HepG2 (cell line): ENCODE results near the gene RDH12. TPM values are rescaled to one million over a fixed set of nuclear protein-coding genes. Genes with fewer than 3 reads are reported as not detected.

Experiments
- ATRX ChIP-seq: sonication (generic); formaldehyde crosslinking; IDR thresholded peaks from 2 replicates; pipeline ENCODE4 v1.4.0; 2020; ENCODE audit warnings: missing genetic modification reagents, borderline replicate concordance
- FOSL1 ChIP-seq: sonication (generic); formaldehyde crosslinking; IDR thresholded peaks from 2 replicates; pipeline ENCODE4 v1.9.0; 2021; ENCODE audit warnings: missing genetic modification reagents, borderline replicate concordance
- GLI4 ChIP-seq: sonication (generic); formaldehyde crosslinking; IDR thresholded peaks from 2 replicates; pipeline ENCODE4 v1.5.1; 2020; ENCODE audit warnings: missing genetic modification reagents, mild to moderate bottlenecking, moderate library complexity, borderline replicate concordance
- HES4 ChIP-seq: sonication (generic); formaldehyde crosslinking; IDR thresholded peaks from 2 replicates; pipeline ENCODE4 v1.9.0; 2021; ENCODE audit warnings: mild to moderate bottlenecking, missing genetic modification reagents, borderline replicate concordance
- JUN ChIP-seq: sonication (generic); formaldehyde crosslinking; IDR thresholded peaks from 2 replicates; pipeline ENCODE4 v1.4.0; 2020; ENCODE audit warnings: mild to moderate bottlenecking, missing genetic modification reagents
- MED13 ChIP-seq: sonication (generic); formaldehyde crosslinking; IDR thresholded peaks from 2 replicates; pipeline ENCODE4 v1.5.0; 2020; ENCODE audit warnings: missing genetic modification reagents
- MTF1 ChIP-seq: sonication (generic); formaldehyde crosslinking; IDR thresholded peaks from 2 replicates; pipeline ENCODE4 v1.5.0; 2020; ENCODE audit warnings: missing genetic modification reagents
- NR2F6 ChIP-seq, 2 experiments: IDR thresholded peaks; 2 replicates each; pipeline ENCODE4 v1.6.1; 2016; ENCODE audit warnings: antibody characterized with exemption in 1 of 2, mild to moderate bottlenecking in 1 of 2
- PLRG1 ChIP-seq: fragments of 450-650 bp; conservative IDR thresholded peaks from 2 replicates; pipeline ENCODE4 v1.6.1; 2016
- RNF2 ChIP-seq: fragments of 450-650 bp; conservative IDR thresholded peaks from 2 replicates; pipeline ENCODE4 v1.6.1; 2016; ENCODE audit warnings: low read depth
- SIX4 ChIP-seq: sonication (generic); formaldehyde crosslinking; IDR thresholded peaks from 2 replicates; pipeline ENCODE4 v1.4.0; 2020; ENCODE audit warnings: missing genetic modification reagents
- SP1 ChIP-seq, 2 experiments: fragments of 450-650 bp in 1 of 2; sonication (generic) in 1 of 2; formaldehyde crosslinking in 1 of 2; IDR thresholded peaks; 2 replicates each; pipeline versions ENCODE4 v1.4.0 to v1.6.1; 2016 to 2020; ENCODE audit warnings: missing genetic modification reagents in 1 of 2
- ZIK1 ChIP-seq: sonication (generic); formaldehyde crosslinking; IDR thresholded peaks from 2 replicates; pipeline ENCODE4 v1.5.0; 2020; ENCODE audit warnings: mild to moderate bottlenecking, low read depth, missing genetic modification reagents, borderline replicate concordance
- ZNF274 ChIP-seq: sonication (generic); formaldehyde crosslinking; IDR thresholded peaks from 2 replicates; pipeline ENCODE4 v1.5.1; 2020; ENCODE audit warnings: mild to moderate bottlenecking, missing genetic modification reagents
- ZNF496 ChIP-seq: sonication (generic); formaldehyde crosslinking; IDR thresholded peaks from 2 replicates; pipeline ENCODE4 v1.8.1; 2023; ENCODE audit warnings: mild to moderate bottlenecking, moderate library complexity, missing genetic modification reagents; ENCODE audit not compliant: insufficient replicate concordance
- ZNF550 ChIP-seq: sonication (generic); formaldehyde crosslinking; IDR thresholded peaks from 2 replicates; pipeline ENCODE4 v1.4.0; 2020; ENCODE audit warnings: mild to moderate bottlenecking, missing genetic modification reagents, borderline replicate concordance
- ZNF652 ChIP-seq: IDR thresholded peaks from 2 replicates; pipeline ENCODE4 v1.6.1; 2016; ENCODE audit warnings: low read depth, borderline replicate concordance
- polyA plus RNA-seq, 8 experiments: library from polyadenylated mRNA; depleted of rRNA in 3 of 8; stranded (reverse) in 7 of 8; unstranded in 1 of 8; fragments of >200 nt; fragmentation: Illumina TruSeq in 4 of 8; extraction: Trizol in 4 of 8; gene quantifications; 2 replicates each; pipeline versions ENCODE4 v1.2.1 to v1.2.3, GENCODE V29; 2011 to 2016; ENCODE audit warnings: low read depth in 4 of 8, missing spikeins in 1 of 8, mixed read lengths in 1 of 8; ENCODE audit not compliant: insufficient read depth in 1 of 8
- total RNA-seq, 5 experiments: library from RNA; depleted of rRNA; stranded (reverse); fragments of >200 nt; fragmentation: Illumina TruSeq; extraction: Trizol; gene quantifications; 2 replicates each; pipeline ENCODE4 v1.2.3, GENCODE V29; 2016; ENCODE audit warnings: low read depth in 1 of 5
- TF ChIP-seq, protein P1 (sequence below): sonication (generic); formaldehyde crosslinking; conservative IDR thresholded peaks from 2 replicates; pipeline ENCODE4 v1.8.0; 2022; ENCODE audit warnings: missing genetic modification reagents
- TF ChIP-seq, protein P2 (sequence below): sonication (generic); formaldehyde crosslinking; IDR thresholded peaks from 2 replicates; pipeline ENCODE4 v1.5.1; 2020; ENCODE audit warnings: missing genetic modification reagents, mild to moderate bottlenecking, borderline replicate concordance
- TF ChIP-seq, protein P3 (sequence below): IDR thresholded peaks from 2 replicates; pipeline ENCODE4 v1.6.1; 2012; ENCODE audit warnings: low read depth, low read length, improper control_type of control experiment
- TF ChIP-seq, protein P4 (sequence below): sonication (generic); formaldehyde crosslinking; IDR thresholded peaks from 2 replicates; pipeline ENCODE4 v1.5.1; 2020; ENCODE audit warnings: missing genetic modification reagents, mild to moderate bottlenecking, borderline replicate concordance
- TF ChIP-seq, protein P5 (sequence below): sonication (generic); formaldehyde crosslinking; IDR thresholded peaks from 2 replicates; pipeline ENCODE4 v1.9.0; 2022; ENCODE audit warnings: missing genetic modification reagents, mild to moderate bottlenecking, borderline replicate concordance

Gene RDH12
- total and polyA plus RNA-seq, 2 of the 13 experiments (the other 11 are each of a cell fraction or from before 2014, with no cell fraction given): 1.6 to 2.1 TPM

DNA sequence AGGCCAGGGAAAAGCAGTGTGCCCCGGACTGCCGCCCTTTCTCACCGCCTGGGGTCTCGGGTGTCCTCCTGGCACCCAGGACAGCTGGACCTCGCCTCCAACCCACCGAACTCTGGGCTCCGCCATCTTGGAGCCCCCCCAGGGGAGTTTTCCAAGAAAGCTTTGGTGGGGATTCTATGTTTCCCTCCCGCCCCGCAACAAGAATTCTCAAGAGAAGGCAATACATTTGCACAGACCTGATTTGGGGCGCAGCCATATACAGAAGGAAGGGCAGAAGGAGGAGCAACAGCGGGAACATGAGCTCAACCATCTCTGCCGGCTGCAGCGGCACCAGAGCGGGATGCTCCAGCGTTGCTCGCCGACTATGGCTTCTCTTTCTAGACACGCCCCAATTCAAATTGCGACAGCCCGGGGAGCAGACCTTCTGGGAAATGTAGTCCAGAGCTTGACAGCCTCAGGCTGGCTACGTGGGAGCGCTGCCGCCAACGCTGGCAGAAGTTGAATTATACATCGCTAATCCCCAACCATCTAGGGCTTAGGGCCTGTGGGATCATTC is 6.2 kb upstream of the RDH12 start, which contains the start of gene RDH11 (continued):
- TF ChIP-seq, protein P1, sequence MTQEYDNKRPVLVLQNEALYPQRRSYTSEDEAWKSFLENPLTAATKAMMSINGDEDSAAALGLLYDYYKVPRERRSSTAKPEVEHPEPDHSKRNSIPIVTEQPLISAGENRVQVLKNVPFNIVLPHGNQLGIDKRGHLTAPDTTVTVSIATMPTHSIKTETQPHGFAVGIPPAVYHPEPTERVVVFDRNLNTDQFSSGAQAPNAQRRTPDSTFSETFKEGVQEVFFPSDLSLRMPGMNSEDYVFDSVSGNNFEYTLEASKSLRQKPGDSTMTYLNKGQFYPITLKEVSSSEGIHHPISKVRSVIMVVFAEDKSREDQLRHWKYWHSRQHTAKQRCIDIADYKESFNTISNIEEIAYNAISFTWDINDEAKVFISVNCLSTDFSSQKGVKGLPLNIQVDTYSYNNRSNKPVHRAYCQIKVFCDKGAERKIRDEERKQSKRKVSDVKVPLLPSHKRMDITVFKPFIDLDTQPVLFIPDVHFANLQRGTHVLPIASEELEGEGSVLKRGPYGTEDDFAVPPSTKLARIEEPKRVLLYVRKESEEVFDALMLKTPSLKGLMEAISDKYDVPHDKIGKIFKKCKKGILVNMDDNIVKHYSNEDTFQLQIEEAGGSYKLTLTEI: no peak
- TF ChIP-seq HES4: no peak
- TF ChIP-seq, protein P2, sequence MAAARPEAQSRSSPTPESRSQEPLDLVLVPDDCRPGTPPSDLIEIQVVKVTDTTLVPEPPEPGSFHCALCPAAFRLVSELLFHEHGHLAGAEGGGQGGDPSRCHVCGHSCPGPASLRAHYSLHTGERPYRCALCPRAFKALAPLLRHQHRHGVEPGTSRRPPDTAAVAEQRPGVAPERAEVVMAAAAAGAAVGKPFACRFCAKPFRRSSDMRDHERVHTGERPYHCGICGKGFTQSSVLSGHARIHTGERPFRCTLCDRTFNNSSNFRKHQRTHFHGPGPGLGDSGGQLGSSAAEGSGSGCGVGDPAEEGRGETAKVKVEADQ (CRISPR knock-in tag): no peak
- no peak for TF ChIP-seq PLRG1
- no peak for TF ChIP-seq SIX4
- TF ChIP-seq ZNF652 (CRISPR knock-in tag): no peak
- TF ChIP-seq, protein P3, sequence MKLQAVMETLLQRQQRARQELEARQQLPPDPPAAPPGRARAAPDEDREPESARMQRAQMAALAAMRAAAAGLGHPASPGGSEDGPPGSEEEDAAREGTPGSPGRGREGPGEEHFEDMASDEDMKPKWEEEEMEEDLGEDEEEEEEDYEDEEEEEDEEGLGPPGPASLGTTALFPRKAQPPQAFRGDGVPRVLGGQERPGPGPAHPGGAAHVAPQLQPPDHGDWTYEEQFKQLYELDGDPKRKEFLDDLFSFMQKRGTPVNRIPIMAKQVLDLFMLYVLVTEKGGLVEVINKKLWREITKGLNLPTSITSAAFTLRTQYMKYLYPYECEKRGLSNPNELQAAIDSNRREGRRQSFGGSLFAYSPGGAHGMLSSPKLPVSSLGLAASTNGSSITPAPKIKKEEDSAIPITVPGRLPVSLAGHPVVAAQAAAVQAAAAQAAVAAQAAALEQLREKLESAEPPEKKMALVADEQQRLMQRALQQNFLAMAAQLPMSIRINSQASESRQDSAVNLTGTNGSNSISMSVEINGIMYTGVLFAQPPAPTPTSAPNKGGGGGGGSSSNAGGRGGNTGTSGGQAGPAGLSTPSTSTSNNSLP: no peak
- TF ChIP-seq SP1 (IDR thresholded peaks at IDR 0.05): no peak
- TF ChIP-seq SP1 (CRISPR knock-in tag; IDR thresholded peaks at IDR 0.05): peak; percentile 74
- TF ChIP-seq MED13 (CRISPR knock-in tag): no peak
- TF ChIP-seq ZNF550: no peak
- TF ChIP-seq FOSL1 (CRISPR knock-in tag): no peak
- no peak for TF ChIP-seq GLI4 (CRISPR knock-in tag)
- no peak for TF ChIP-seq RNF2
- no peak for TF ChIP-seq ZNF496 (CRISPR knock-in tag)
- TF ChIP-seq NR2F6 (IDR thresholded peaks at IDR 0.05): no peak
- 0 out of 2 replicates have a peak, but pooled peaks have one; percentile 11 for TF ChIP-seq NR2F6 (CRISPR knock-in tag; IDR thresholded peaks at IDR 0.05)
- TF ChIP-seq, protein P4, sequence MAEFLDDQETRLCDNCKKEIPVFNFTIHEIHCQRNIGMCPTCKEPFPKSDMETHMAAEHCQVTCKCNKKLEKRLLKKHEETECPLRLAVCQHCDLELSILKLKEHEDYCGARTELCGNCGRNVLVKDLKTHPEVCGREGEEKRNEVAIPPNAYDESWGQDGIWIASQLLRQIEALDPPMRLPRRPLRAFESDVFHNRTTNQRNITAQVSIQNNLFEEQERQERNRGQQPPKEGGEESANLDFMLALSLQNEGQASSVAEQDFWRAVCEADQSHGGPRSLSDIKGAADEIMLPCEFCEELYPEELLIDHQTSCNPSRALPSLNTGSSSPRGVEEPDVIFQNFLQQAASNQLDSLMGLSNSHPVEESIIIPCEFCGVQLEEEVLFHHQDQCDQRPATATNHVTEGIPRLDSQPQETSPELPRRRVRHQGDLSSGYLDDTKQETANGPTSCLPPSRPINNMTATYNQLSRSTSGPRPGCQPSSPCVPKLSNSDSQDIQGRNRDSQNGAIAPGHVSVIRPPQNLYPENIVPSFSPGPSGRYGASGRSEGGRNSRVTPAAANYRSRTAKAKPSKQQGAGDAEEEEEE (CRISPR knock-in tag): no peak
- peak; percentile 33; the same call in 1 of the 2 replicates for TF ChIP-seq JUN (CRISPR knock-in tag)
- no peak for TF ChIP-seq ATRX (CRISPR knock-in tag)
- TF ChIP-seq MTF1: no peak
- TF ChIP-seq ZNF274 (CRISPR knock-in tag): no peak
- TF ChIP-seq, protein P5, sequence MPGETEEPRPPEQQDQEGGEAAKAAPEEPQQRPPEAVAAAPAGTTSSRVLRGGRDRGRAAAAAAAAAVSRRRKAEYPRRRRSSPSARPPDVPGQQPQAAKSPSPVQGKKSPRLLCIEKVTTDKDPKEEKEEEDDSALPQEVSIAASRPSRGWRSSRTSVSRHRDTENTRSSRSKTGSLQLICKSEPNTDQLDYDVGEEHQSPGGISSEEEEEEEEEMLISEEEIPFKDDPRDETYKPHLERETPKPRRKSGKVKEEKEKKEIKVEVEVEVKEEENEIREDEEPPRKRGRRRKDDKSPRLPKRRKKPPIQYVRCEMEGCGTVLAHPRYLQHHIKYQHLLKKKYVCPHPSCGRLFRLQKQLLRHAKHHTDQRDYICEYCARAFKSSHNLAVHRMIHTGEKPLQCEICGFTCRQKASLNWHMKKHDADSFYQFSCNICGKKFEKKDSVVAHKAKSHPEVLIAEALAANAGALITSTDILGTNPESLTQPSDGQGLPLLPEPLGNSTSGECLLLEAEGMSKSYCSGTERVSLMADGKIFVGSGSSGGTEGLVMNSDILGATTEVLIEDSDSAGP: peak; percentile 55; the same call in 1 of the 2 replicates
- TF ChIP-seq ZIK1: no peak
